H1 (cell line): ENCODE measurements around the gene DGKH. TPM values are rescaled to one million over a fixed set of nuclear protein-coding genes. Genes with fewer than 3 reads are reported as not detected.

Experiments
- ASH2L ChIP-seq: fragments of 200-600, 300-600 bp; sonication (generic); IDR thresholded peaks from one replicate; pipeline ENCODE4 v1.7.1; 2017; ENCODE audit warnings: low read length
- BRCA1 ChIP-seq: IDR thresholded peaks from 2 replicates; pipeline ENCODE4 v1.6.1; 2012; ENCODE audit warnings: low read depth, low read length, improper control_type of control experiment
- CEBPB ChIP-seq: IDR thresholded peaks from 2 replicates; pipeline ENCODE4 v1.6.1; 2012; ENCODE audit warnings: low read depth, low read length
- CHD1 ChIP-seq: IDR thresholded peaks from 2 replicates; pipeline ENCODE4 v1.6.1; 2012; ENCODE audit warnings: low read depth, low read length, improper control_type of control experiment
- CREB1 ChIP-seq: IDR thresholded peaks from 2 replicates; pipeline ENCODE4 v1.6.1; 2012; ENCODE audit warnings: inconsistent platforms
- EGR1 ChIP-seq: IDR thresholded peaks from 2 replicates; pipeline ENCODE4 v1.6.1; 2011; ENCODE audit warnings: low read depth, low read length, borderline replicate concordance
- HDAC2 ChIP-seq, 2 experiments: fragments of 300-600 bp in 1 of 2; sonication (generic) in 1 of 2; IDR thresholded peaks; 2 replicates each; pipeline ENCODE4 v1.6.1; 2011 to 2012; ENCODE audit warnings: low read depth in 2 of 2, low read length in 2 of 2, mild to moderate bottlenecking in 2 of 2, moderate library complexity in 2 of 2, borderline replicate concordance in 1 of 2, inconsistent platforms in 1 of 2
- JUND ChIP-seq: IDR thresholded peaks from 2 replicates; pipeline ENCODE4 v1.6.1; 2011; ENCODE audit warnings: mild to moderate bottlenecking, improper control_type of control experiment, low read length
- KDM4A ChIP-seq: IDR thresholded peaks from one replicate; pipeline ENCODE4 v1.7.1; 2012; ENCODE audit warnings: low read depth, mild to moderate bottlenecking, moderate library complexity, low read length, inconsistent platforms; ENCODE audit not compliant: severe bottlenecking
- NANOG ChIP-seq: IDR thresholded peaks from 2 replicates; pipeline ENCODE4 v1.6.1; 2011; ENCODE audit warnings: low read length, low read depth, mild to moderate bottlenecking, inconsistent platforms; ENCODE audit not compliant: insufficient read depth, poor library complexity, severe bottlenecking
- RAD21 ChIP-seq, 2 experiments: IDR thresholded peaks in 1 of 2; conservative IDR thresholded peaks in 1 of 2; 2 replicates each; pipeline ENCODE4 v1.6.1; 2011; ENCODE audit warnings: low read depth in 2 of 2, low read length in 2 of 2, improper control_type of control experiment in 1 of 2, inconsistent platforms in 1 of 2, mild to moderate bottlenecking in 1 of 2, moderate library complexity in 1 of 2
- RBBP5 ChIP-seq: IDR thresholded peaks from 2 replicates; pipeline ENCODE4 v1.7.1; 2012; ENCODE audit warnings: low read depth, mild to moderate bottlenecking, inconsistent platforms, low read length, moderate library complexity, borderline replicate concordance
- RNF2 ChIP-seq: fragments of 200-900, 300-1000 bp; sonication (generic); IDR thresholded peaks from 2 replicates; pipeline ENCODE4 v1.7.1; 2016; ENCODE audit warnings: borderline replicate concordance, low read depth, mild to moderate bottlenecking, antibody characterized with exemption, low read length; ENCODE audit not compliant: poor library complexity, severe bottlenecking; ENCODE audit errors: missing control alignments
- SAP30 ChIP-seq: fragments of 300-600 bp; sonication (generic); IDR thresholded peaks from 2 replicates; pipeline ENCODE4 v1.7.1; 2012; ENCODE audit warnings: low read length, moderate library complexity, mild to moderate bottlenecking, inconsistent platforms; ENCODE audit not compliant: insufficient read depth, insufficient replicate concordance
- SIN3A ChIP-seq, 2 experiments: IDR thresholded peaks in 1 of 2; conservative IDR thresholded peaks in 1 of 2; 2 replicates each; pipeline ENCODE4 v1.6.1; 2011 to 2012; ENCODE audit warnings: low read length in 2 of 2, improper control_type of control experiment in 1 of 2, low read depth in 1 of 2, mild to moderate bottlenecking in 1 of 2
- SIX5 ChIP-seq: IDR thresholded peaks from 2 replicates; pipeline ENCODE4 v1.6.1; 2011; ENCODE audit warnings: mild to moderate bottlenecking, low read depth, low read length
- SP1 ChIP-seq: IDR thresholded peaks from 2 replicates; pipeline ENCODE4 v1.6.1; 2011; ENCODE audit warnings: low read depth, low read length
- TBP ChIP-seq: IDR thresholded peaks from 2 replicates; pipeline ENCODE4 v1.6.1; 2011; ENCODE audit warnings: low read depth, low read length, improper control_type of control experiment
- TCF12 ChIP-seq: IDR thresholded peaks from 2 replicates; pipeline ENCODE4 v1.6.1; 2011; ENCODE audit warnings: low read depth, mild to moderate bottlenecking, low read length
- polyA plus RNA-seq, 7 experiments: library from polyadenylated mRNA; depleted of rRNA in 3 of 7; stranded (reverse) in 5 of 7; unstranded in 2 of 7; fragments of >200 nt in 5 of 7; fragments of 200-250 nt in 2 of 7; gene quantifications; 1 replicate in 5 of 7; 2 replicates in 1 of 7; 4 replicates in 1 of 7; pipeline versions ENCODE4 v1.2.1 to v1.2.3, GENCODE V29; 2011 to 2013; ENCODE audit warnings: missing spikeins in 2 of 7, mixed read lengths in 2 of 7
- total RNA-seq: library from RNA; stranded (reverse); fragmentation: NEBNext Ultra II Directional; extraction: Animal tissue kit (Norgen Biotek cat#: 25700); gene quantifications from 2 replicates; pipeline ENCODE4 v1.2.1, GENCODE V29; 2021
- TF ChIP-seq, protein P1 (sequence below): IDR thresholded peaks from 2 replicates; pipeline ENCODE4 v1.6.1; 2012; ENCODE audit warnings: low read length, inconsistent platforms
- TF ChIP-seq, protein P2 (sequence below): IDR thresholded peaks from 2 replicates; pipeline ENCODE4 v1.6.1; 2012; ENCODE audit warnings: inconsistent platforms

DGKH gene
- total and polyA plus RNA-seq, 2 of the 8 experiments (the other 6 are each of a cell fraction or from before 2014, with no cell fraction given) = 2.1 to 7.9 TPM

DNA sequence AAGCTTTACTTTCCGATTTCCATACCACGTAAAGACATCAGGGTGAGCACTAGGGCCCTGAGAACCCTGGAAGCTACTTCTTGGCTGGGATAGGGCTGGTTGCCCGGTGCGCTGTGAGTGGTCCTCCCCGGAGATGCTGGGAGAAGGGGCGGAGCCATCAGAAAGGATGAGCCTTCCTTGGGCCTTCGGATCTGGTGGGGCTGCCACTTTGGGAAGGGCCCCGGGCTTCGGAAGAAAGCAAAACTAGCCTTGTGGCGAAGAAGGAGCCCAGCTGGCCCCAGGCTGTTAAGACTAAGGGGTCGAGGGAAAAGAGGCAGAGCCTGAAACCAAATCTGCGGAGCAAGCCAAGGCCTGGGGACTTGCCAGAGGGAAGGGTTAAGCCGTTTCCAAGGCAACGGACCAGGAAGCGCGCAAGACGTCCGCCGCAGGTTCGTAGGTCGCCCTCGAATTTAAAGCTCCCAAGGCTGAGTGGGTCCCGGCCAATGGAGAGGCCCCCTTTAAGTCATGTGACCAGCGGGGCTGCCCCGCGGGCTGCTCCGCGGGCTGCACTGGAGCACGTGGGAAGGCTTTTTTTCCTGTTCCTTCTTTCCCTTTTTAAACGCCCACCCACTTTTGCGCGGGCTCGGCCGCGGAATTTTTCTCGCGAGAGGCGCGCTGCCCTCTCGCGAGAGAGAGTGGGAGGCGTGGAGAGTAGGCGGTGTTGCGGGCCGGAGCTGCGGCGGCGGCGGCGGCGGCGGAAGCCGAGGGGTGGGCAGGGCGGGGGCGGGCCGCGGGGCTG lies 223.1 kb downstream of the DGKH start (continued):
- TF ChIP-seq NANOG = no peak
- no peak for TF ChIP-seq RNF2
- no peak for TF ChIP-seq SIX5
- TF ChIP-seq CREB1 = no peak
- no peak for TF ChIP-seq CEBPB
- TF ChIP-seq, protein P1, sequence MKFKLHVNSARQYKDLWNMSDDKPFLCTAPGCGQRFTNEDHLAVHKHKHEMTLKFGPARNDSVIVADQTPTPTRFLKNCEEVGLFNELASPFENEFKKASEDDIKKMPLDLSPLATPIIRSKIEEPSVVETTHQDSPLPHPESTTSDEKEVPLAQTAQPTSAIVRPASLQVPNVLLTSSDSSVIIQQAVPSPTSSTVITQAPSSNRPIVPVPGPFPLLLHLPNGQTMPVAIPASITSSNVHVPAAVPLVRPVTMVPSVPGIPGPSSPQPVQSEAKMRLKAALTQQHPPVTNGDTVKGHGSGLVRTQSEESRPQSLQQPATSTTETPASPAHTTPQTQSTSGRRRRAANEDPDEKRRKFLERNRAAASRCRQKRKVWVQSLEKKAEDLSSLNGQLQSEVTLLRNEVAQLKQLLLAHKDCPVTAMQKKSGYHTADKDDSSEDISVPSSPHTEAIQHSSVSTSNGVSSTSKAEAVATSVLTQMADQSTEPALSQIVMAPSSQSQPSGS = no peak
- peak; percentile 77 to 86; a peak in 3 of 4 replicates for TF ChIP-seq SIN3A (conservative IDR thresholded peaks at IDR 0.05 in 1 of 2, IDR thresholded peaks at IDR 0.05 in 1 of 2; ENCODE audit: low read depth in 1 of 2, low read length in 2 of 2)
- no peak for TF ChIP-seq KDM4A
- TF ChIP-seq JUND = no peak
- 0 out of 2 replicates have a peak, but pooled peaks have one; percentile 45 for TF ChIP-seq SP1
- peak; percentile 83 for TF ChIP-seq EGR1
- TF ChIP-seq SAP30 = no peak
- TF ChIP-seq TCF12 = 0 out of 2 replicates have a peak, but pooled peaks have one; percentile 4
- TF ChIP-seq RBBP5 = peak; percentile 39; the same call in 1 of the 2 replicates
- peak; percentile 94 for TF ChIP-seq BRCA1
- TF ChIP-seq, protein P2, sequence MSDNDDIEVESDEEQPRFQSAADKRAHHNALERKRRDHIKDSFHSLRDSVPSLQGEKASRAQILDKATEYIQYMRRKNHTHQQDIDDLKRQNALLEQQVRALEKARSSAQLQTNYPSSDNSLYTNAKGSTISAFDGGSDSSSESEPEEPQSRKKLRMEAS = peak; percentile 91
- TF ChIP-seq TBP = peak; percentile 41; the same call in 1 of the 2 replicates
- no peak for TF ChIP-seq CHD1
- TF ChIP-seq ASH2L = peak; percentile 12
- no peak for TF ChIP-seq RAD21 (IDR thresholded peaks at IDR 0.05 in 1 of 2, conservative IDR thresholded peaks at IDR 0.05 in 1 of 2; ENCODE audit: low read depth in 2 of 2, low read length in 2 of 2)
- TF ChIP-seq HDAC2 (IDR thresholded peaks at IDR 0.05; ENCODE audit: borderline replicate concordance in 1 of 2, low read depth in 2 of 2, low read length in 2 of 2) = peak in 1 of 2 experiments; percentile 91; a peak in 2 of 4 replicates
